ENCODE results near the gene METTL25. TPM values are rescaled to one million over a fixed set of nuclear protein-coding genes. Genes with fewer than 3 reads are reported as not detected.
A peak's percentile ranks its signal among the peaks of the same experiment; 100 is the strongest.

The METTL25 gene
- polyA plus RNA-seq, 1 donor (not counting 4 experiments of a cell fraction or from before 2014, with no cell fraction given), result 6.0 TPM

- Histone ChIP-seq H3K9me3 (ENCODE audit: control insufficient read depth, low read depth, low read length) (no peaks in the 10 kb centered on the region), H3K27me3 (ENCODE audit: control insufficient read depth, extremely low read depth, insufficient read depth, low read length) (no peaks in the 10 kb centered on the region), H3K36me3 (ENCODE audit: control insufficient read depth in 2 of 2, extremely low read depth in 1 of 2, insufficient read depth in 2 of 2, low read length in 2 of 2) (no peaks in the 10 kb centered on the region), H3K9me1 (ENCODE audit: control insufficient read depth, extremely low read depth, insufficient read depth, low read length) (no peaks in the 10 kb centered on the region), H2AFZ (ENCODE audit: control insufficient read depth, low read length) (no peak overlapping the region), H3K4me3 (ENCODE audit: control insufficient read depth in 2 of 3, extremely low read depth in 1 of 3, insufficient read depth in 2 of 3, low read depth in 1 of 3, low read length in 3 of 3) (no peak overlapping the region), H3K79me2 (ENCODE audit: control insufficient read depth, insufficient read depth, low read length) (no peaks in the 10 kb centered on the region), H3K4me2 (ENCODE audit: control insufficient read depth, extremely low read depth, insufficient read depth, low read depth, low read length) (no peak overlapping the region), H4K20me1 (ENCODE audit: control insufficient read depth, extremely low read depth, insufficient read depth, low read length) (no peaks in the 10 kb centered on the region), H3K27ac (ENCODE audit: control insufficient read depth, insufficient read depth, low read length) (no peak overlapping the region), H3K9ac (ENCODE audit: control insufficient read depth, extremely low read depth, insufficient read depth, low read length) (no peak overlapping the region), H3K4me1 (ENCODE audit: control insufficient read depth, extremely low read depth, insufficient read depth, low read length) (no peaks in the 10 kb centered on the region)
- TF ChIP-seq EZH2 (IDR thresholded peaks at IDR 0.05; ENCODE audit: low read length), result no peak
- no peak for TF ChIP-seq CTCF (optimal IDR thresholded peaks at IDR 0.05 in 1 of 3, IDR thresholded peaks at IDR 0.05 in 1 of 3, conservative IDR thresholded peaks at IDR 0.05 in 1 of 3; ENCODE audit: extremely low read depth in 1 of 3, insufficient read depth in 2 of 3, low read length in 3 of 3)
- dilution Hi-C loops (cut with MboI; ENCODE audit: extremely low pct_ligation_motif_present, low sequenced_read_pairs), result no loop called here
- no peak for FAIRE-seq
- DNase-seq (ENCODE audit: low read depth, low spot score), result no peak
Observed at GRCh38 chr12:82515652-82516051, 157.3 kb downstream of the METTL25 start.

- H2AFZ ChIP-seq (ENCODE audit: control insufficient read depth, low read length), result no peak overlapping the region
- no peak overlapping the region for H3K27ac ChIP-seq (ENCODE audit: control insufficient read depth, insufficient read depth, low read length)
- no peak overlapping the region for H3K9ac ChIP-seq (ENCODE audit: control insufficient read depth, extremely low read depth, insufficient read depth, low read length)
- no peaks in the 10 kb centered on the region for H4K20me1 ChIP-seq (ENCODE audit: control insufficient read depth, extremely low read depth, insufficient read depth, low read length)
- H3K27me3 ChIP-seq (ENCODE audit: control insufficient read depth, extremely low read depth, insufficient read depth, low read length), result no peaks in the 10 kb centered on the region
- no peak overlapping the region for H3K4me3 ChIP-seq (ENCODE audit: control insufficient read depth in 2 of 3, extremely low read depth in 1 of 3, insufficient read depth in 2 of 3, low read depth in 1 of 3, low read length in 3 of 3)
- FAIRE-seq (peak; percentile 51), DNase-seq (ENCODE audit: low read depth, low spot score) (no peak)
- no peaks in the 10 kb centered on the region for H3K79me2 ChIP-seq (ENCODE audit: control insufficient read depth, insufficient read depth, low read length)
- dilution Hi-C loops (cut with MboI; ENCODE audit: extremely low pct_ligation_motif_present, low sequenced_read_pairs), result no loop called here
- no peaks in the 10 kb centered on the region for H3K9me1 ChIP-seq (ENCODE audit: control insufficient read depth, extremely low read depth, insufficient read depth, low read length)
- TF ChIP-seq CTCF (optimal IDR thresholded peaks at IDR 0.05 in 1 of 3, IDR thresholded peaks at IDR 0.05 in 1 of 3, conservative IDR thresholded peaks at IDR 0.05 in 1 of 3; ENCODE audit: extremely low read depth in 1 of 3, insufficient read depth in 2 of 3, low read length in 3 of 3) (peak; percentile 57 to 76 (median 65)), EZH2 (IDR thresholded peaks at IDR 0.05; ENCODE audit: low read length) (no peak)
- H3K9me3 ChIP-seq (ENCODE audit: control insufficient read depth, low read depth, low read length), result no peaks in the 10 kb centered on the region
- no peak overlapping the region for H3K4me2 ChIP-seq (ENCODE audit: control insufficient read depth, extremely low read depth, insufficient read depth, low read depth, low read length)
- H3K4me1 ChIP-seq (ENCODE audit: control insufficient read depth, extremely low read depth, insufficient read depth, low read length), result no peaks in the 10 kb centered on the region
- no peaks in the 10 kb centered on the region for H3K36me3 ChIP-seq (ENCODE audit: control insufficient read depth in 2 of 2, extremely low read depth in 1 of 2, insufficient read depth in 2 of 2, low read length in 2 of 2)
Observed at GRCh38 chr12:82517027-82517426, 158.7 kb downstream of the METTL25 start.
